HepG2 (cell line): ENCODE data around the gene AGBL1. TPM values are rescaled to one million over a fixed set of nuclear protein-coding genes. Genes with fewer than 3 reads are reported as not detected.

Experiments used
- ATAC-seq: fragments of 200-7000 bp; cut with Tn5 transposase; 3 replicates; pipeline ENCODE4 v1.9.1; 2020; ENCODE audit warnings: mild to moderate bottlenecking, moderate library complexity
- BruUV-seq: library from RNA; stranded (reverse); fragments of 400-500 nt; replicated peaks from 2 replicates; lab custom pipeline; 2021; lab: Mats Ljungman, UMichigan
- CTCF ChIA-PET: fragments of 300-600 bp; formaldehyde crosslinking; extraction: SDS; loops from one replicate; lab custom pipeline; 2021; ENCODE audit warnings: low total read pairs, inconsistent platforms, low intra/inter-chr PET ratio; lab: Yijun Ruan, JAX
- POLR2A ChIA-PET: fragments of 350-600 bp; sonication (Branson Sonifier 250); formaldehyde crosslinking; loops from one replicate; lab custom pipeline; 2020; ENCODE audit warnings: antibody characterized with exemption, inconsistent platforms; lab: Yijun Ruan, JAX
- DNase-seq: peaks from one replicate; pipeline ENCODE4 v3.0.0-alpha.2; 2015; ENCODE audit warnings: low spot score
- FAIRE-seq: peaks from 3 replicates; lab custom pipeline; 2011; peaks lifted over from hg19 to GRCh38; lab: Jason Lieb, UNC
- H2AFZ ChIP-seq: one replicate; pipeline ENCODE4 v1.6.1; 2011; ENCODE audit warnings: low read length, inconsistent platforms
- H3K27ac ChIP-seq: fragments of 300-600 bp; 3 replicates; pipeline ENCODE4 v1.8.0; 2011; ENCODE audit warnings: mixed run types, mild to moderate bottlenecking, mixed read lengths, low read length, inconsistent platforms; ENCODE audit not compliant: insufficient read depth; ENCODE audit errors: extremely low read length
- H3K27me3 ChIP-seq, 2 experiments: fragments of 200-600 bp in 1 of 2; 2 replicates in 1 of 2; 3 replicates in 1 of 2; pipeline versions ENCODE4 v1.6.0 to v1.8.0; 2011; ENCODE audit warnings: low read length in 2 of 2, mild to moderate bottlenecking in 2 of 2, moderate library complexity in 2 of 2, inconsistent platforms in 1 of 2; ENCODE audit not compliant: insufficient read depth in 2 of 2, control insufficient read depth in 1 of 2
- H3K36me3 ChIP-seq, 2 experiments: fragments of 200-600 bp in 1 of 2; replicated peaks in 1 of 2; 2 replicates in 1 of 2; 3 replicates in 1 of 2; pipeline versions ENCODE4 v1.5.1 to v1.8.0; 2011; ENCODE audit warnings: low read length in 2 of 2, inconsistent platforms in 1 of 2; ENCODE audit not compliant: insufficient read depth in 2 of 2, control insufficient read depth in 1 of 2
- H3K4me1 ChIP-seq: 2 replicates; pipeline ENCODE4 v1.5.1; 2012; ENCODE audit warnings: low read length, inconsistent platforms; ENCODE audit not compliant: insufficient read depth
- H3K4me2 ChIP-seq: 2 replicates; pipeline ENCODE4 v1.6.0; 2011; ENCODE audit warnings: low read depth, low read length, inconsistent platforms
- H3K4me3 ChIP-seq, 3 experiments: fragments of 200-600 bp in 1 of 3; sonication (generic), shearing (Covaris generic) in 1 of 3; replicated peaks in 1 of 3; 2 replicates each; pipeline ENCODE4 v1.5.1; 2011 to 2016; ENCODE audit warnings: low read length in 3 of 3, inconsistent platforms in 2 of 3, low read depth in 2 of 3, mild to moderate bottlenecking in 2 of 3, control low read depth in 1 of 3, mixed read lengths in 1 of 3; ENCODE audit not compliant: insufficient read depth in 1 of 3
- H3K79me2 ChIP-seq: one replicate; pipeline ENCODE4 v1.6.1; 2011; ENCODE audit warnings: low read length, inconsistent platforms; ENCODE audit not compliant: insufficient read depth
- H3K9ac ChIP-seq: 2 replicates; pipeline ENCODE4 v1.6.0; 2011; ENCODE audit warnings: mild to moderate bottlenecking, low read depth, low read length, inconsistent platforms; ENCODE audit not compliant: insufficient read depth
- H3K9me3 ChIP-seq: 2 replicates; pipeline ENCODE4 v1.5.1; 2012; ENCODE audit warnings: mild to moderate bottlenecking, low read length
- H4K20me1 ChIP-seq: 2 replicates; pipeline ENCODE4 v1.6.0; 2011; ENCODE audit warnings: inconsistent platforms, mild to moderate bottlenecking, low read length, moderate library complexity; ENCODE audit not compliant: insufficient read depth
- GABPA ChIP-seq, 2 experiments: IDR thresholded peaks; 2 replicates each; pipeline ENCODE4 v1.6.1; 2011 to 2016; ENCODE audit warnings: low read depth in 2 of 2, low read length in 1 of 2, missing biosample characterization in 1 of 2, missing genetic modification characterization in 1 of 2
- MED1 ChIP-seq: sonication (generic); formaldehyde crosslinking; IDR thresholded peaks from 2 replicates; pipeline ENCODE4 v1.4.0; 2020; ENCODE audit warnings: missing genetic modification reagents
- MEF2D ChIP-seq: sonication (generic); formaldehyde crosslinking; IDR thresholded peaks from 2 replicates; pipeline ENCODE4 v1.5.1; 2020; ENCODE audit warnings: mild to moderate bottlenecking, missing genetic modification reagents
- MTF2 ChIP-seq: sonication (generic); formaldehyde crosslinking; IDR thresholded peaks from 2 replicates; pipeline ENCODE4 v1.5.0; 2020; ENCODE audit warnings: missing genetic modification reagents, borderline replicate concordance
- PCBP2 ChIP-seq: fragments of 200-400 bp; formaldehyde crosslinking; optimal IDR thresholded peaks from 2 replicates; pipeline ENCODE3; 2018; ENCODE audit warnings: low read length, low read depth; ENCODE audit not compliant: poor library complexity, severe bottlenecking
- TCF7L2 ChIP-seq: IDR thresholded peaks from 2 replicates; pipeline ENCODE4 v1.6.1; 2011; ENCODE audit warnings: mild to moderate bottlenecking, low read depth, low read length, moderate library complexity
- TEAD2 ChIP-seq: sonication (generic); formaldehyde crosslinking; IDR thresholded peaks from 2 replicates; pipeline ENCODE4 v1.9.0; 2021; ENCODE audit warnings: missing genetic modification reagents
- ZNF180 ChIP-seq: sonication (generic); formaldehyde crosslinking; IDR thresholded peaks from 2 replicates; pipeline ENCODE4 v1.4.0; 2020; ENCODE audit warnings: low read depth, missing genetic modification reagents, borderline replicate concordance
- ZNF251 ChIP-seq: sonication (generic); formaldehyde crosslinking; IDR thresholded peaks from 2 replicates; pipeline ENCODE4 v1.9.0; 2021; ENCODE audit warnings: mild to moderate bottlenecking, missing genetic modification reagents
- ZNF3 ChIP-seq: IDR thresholded peaks from 2 replicates; pipeline ENCODE4 v1.7.0; 2017; ENCODE audit warnings: inconsistent platforms
- ZNF570 ChIP-seq: sonication (generic); formaldehyde crosslinking; IDR thresholded peaks from 2 replicates; pipeline ENCODE4 v1.4.0; 2020; ENCODE audit warnings: mild to moderate bottlenecking, missing genetic modification reagents, borderline replicate concordance
- ZNF607 ChIP-seq: sonication (generic); formaldehyde crosslinking; IDR thresholded peaks from 2 replicates; pipeline ENCODE4 v1.5.1; 2020; ENCODE audit warnings: missing genetic modification reagents, mild to moderate bottlenecking, borderline replicate concordance
- ZNF878 ChIP-seq: sonication (generic); formaldehyde crosslinking; IDR thresholded peaks from 2 replicates; pipeline ENCODE4 v1.8.1; 2023; ENCODE audit warnings: mild to moderate bottlenecking, missing genetic modification reagents, moderate library complexity
- ZNF891 ChIP-seq: sonication (generic); formaldehyde crosslinking; IDR thresholded peaks from 2 replicates; pipeline ENCODE4 v1.5.0; 2020; ENCODE audit warnings: mild to moderate bottlenecking, missing genetic modification reagents
- ZSCAN22 ChIP-seq: sonication (generic); formaldehyde crosslinking; IDR thresholded peaks from 2 replicates; pipeline ENCODE4 v1.4.0; 2020; ENCODE audit warnings: mild to moderate bottlenecking, missing genetic modification reagents
- WGBS: methylation state at CpG from one replicate; pipeline ENCODE4 v1.1.6; 2017; ENCODE audit warnings: low lambda C conversion rate; 5-methylcytosine and 5-hydroxymethylcytosine counted together
- in situ Hi-C: cut with HindIII; loops from 2 replicates; pipeline ENCODE4 v1.10.0; 2017; ENCODE audit warnings: low pct_unique_long_range_greater_than_20kb; ENCODE audit not compliant: extremely low pct_ligation_motif_present
- intact Hi-C: fragments of 100-400 bp; cut with micrococcal nuclease; formaldehyde crosslinking; loops from one replicate; pipeline ENCODE4 v1.10.0; 2022; ENCODE audit not compliant: unreplicated experiment
- polyA plus RNA-seq, 8 experiments: library from polyadenylated mRNA; depleted of rRNA in 3 of 8; stranded (reverse) in 7 of 8; unstranded in 1 of 8; fragments of >200 nt; fragmentation: Illumina TruSeq in 4 of 8; extraction: Trizol in 4 of 8; gene quantifications; 2 replicates each; pipeline versions ENCODE4 v1.2.1 to v1.2.3, GENCODE V29; 2011 to 2016; ENCODE audit warnings: low read depth in 4 of 8, missing spikeins in 1 of 8, mixed read lengths in 1 of 8; ENCODE audit not compliant: insufficient read depth in 1 of 8
- total RNA-seq, 5 experiments: library from RNA; depleted of rRNA; stranded (reverse); fragments of >200 nt; fragmentation: Illumina TruSeq; extraction: Trizol; gene quantifications; 2 replicates each; pipeline ENCODE4 v1.2.3, GENCODE V29; 2016; ENCODE audit warnings: low read depth in 1 of 5

Gene AGBL1
- total and polyA plus RNA-seq, 2 of the 13 experiments (the other 11 are each of a cell fraction or from before 2014, with no cell fraction given): 0.01 TPM; not detected in 1

GRCh38 chr15:86756688-86757087 is 677.0 kb downstream of the AGBL1 start:
- TF ChIP-seq ZNF891 (no peak), ZNF607 (no peak), MEF2D (CRISPR knock-in tag) (no peak), ZNF180 (CRISPR knock-in tag) (no peak), TEAD2 (no peak), MED1 (CRISPR knock-in tag) (no peak), GABPA (IDR thresholded peaks at IDR 0.05; ENCODE audit: low read depth, low read length) (no peak), GABPA (CRISPR knock-in tag; IDR thresholded peaks at IDR 0.05; ENCODE audit: low read depth) (no peak), ZNF3 (CRISPR knock-in tag) (no peak), MTF2 (CRISPR knock-in tag) (no peak), PCBP2 (no peak), ZNF878 (no peak), ZNF251 (CRISPR knock-in tag) (no peak), TCF7L2 (no peak), ZSCAN22 (CRISPR knock-in tag) (no peak), ZNF570 (CRISPR knock-in tag) (no peak)
- intact Hi-C loops: no loop called here
- Histone ChIP-seq H3K4me2 (no peak overlapping the region), H3K36me3 (no peaks in the 10 kb centered on the region), H3K9ac (no peak overlapping the region), H3K9me3 (peaks cover 70% of the 10 kb centered on the region), H3K79me2 (no peaks in the 10 kb centered on the region), H2AFZ (no peak overlapping the region), H3K4me1 (no peaks in the 10 kb centered on the region), H3K27ac (no peak overlapping the region), H3K4me3 (no peak overlapping the region), H4K20me1 (no peaks in the 10 kb centered on the region), H3K27me3 (no peaks in the 10 kb centered on the region)
- FAIRE-seq: no peak
- 12% methylated on average over 3 of the region's 3 CpGs for WGBS
- CTCF ChIA-PET: no interaction called here
- BruUV-seq: no TSS peak
- in situ Hi-C loops: no loop called here
- POLR2A ChIA-PET: no interaction called here
- DNase-seq: no peak
- ATAC-seq: no peak
